Right ventricle myocardium superior (tissue), 1 donor: ENCODE data around the gene CADPS2. TPM values are rescaled to one million over a fixed set of nuclear protein-coding genes. Genes with fewer than 3 reads are reported as not detected.

ENCODE experiments used
- ATAC-seq: fragments of 200-7000 bp; cut with Tn5 transposase; one replicate; pipeline ENCODE4 v1.9.1; 2020; ENCODE audit warnings: mild to moderate bottlenecking; ENCODE audit not compliant: poor library complexity
- DNase-seq: peaks from one replicate; pipeline ENCODE4 v3.0.0-alpha.2; 2020
- intact Hi-C: fragments of 100-400 bp; cut with DNase I; formaldehyde crosslinking; loops from one replicate; pipeline ENCODE4 v1.11.2; 2022
- total RNA-seq: library from RNA; stranded (reverse); fragmentation: NEBNext Ultra II Directional; extraction: Animal tissue kit (Norgen Biotek cat#: 25700); gene quantifications from one replicate; pipeline ENCODE4 v1.2.1, GENCODE V29; 2021
- donor health status: DM: no; HTN: yes; CAD: no; lungs with severe emphysema.

Gene CADPS2
- total RNA-seq, 1 donor from 2014 or later, result 20.3 TPM

- ATAC-seq (no peak), DNase-seq (no peak)
- intact Hi-C loops, result loop anchor here (5.0 kb wide), 1 partner anchor 307 kb away; no protein-coding TSS in a partner anchor
These were observed 357.3 kb downstream of the CADPS2 start for GRCh38 chr7:122528879-122529481.

GRCh38 chr7:122525355-122525754, 360.9 kb downstream of the CADPS2 start:
- no peak for ATAC-seq
- intact Hi-C loops, result loop anchor here (5.0 kb wide), 1 partner anchor 303 kb away; no protein-coding TSS in a partner anchor
- DNase-seq, result no peak

GRCh38 chr7:122521767-122522166, 364.5 kb downstream of the CADPS2 start:
- no peak for DNase-seq
- intact Hi-C loops, result no loop called here
- no peak for ATAC-seq

- intact Hi-C loops, result no loop called here
- ATAC-seq (no peak), DNase-seq (no peak)
These were observed 365.2 kb downstream of the CADPS2 start for GRCh38 chr7:122520971-122521555.

- intact Hi-C loops, result no loop called here
- ATAC-seq (no peak), DNase-seq (no peak)
These were observed 367.8 kb downstream of the CADPS2 start for GRCh38 chr7:122518488-122518887.

GRCh38 chr7:122517576-122517975, 368.7 kb downstream of the CADPS2 start:
- no peak for ATAC-seq
- intact Hi-C loops, result no loop called here
- DNase-seq, result no peak

- intact Hi-C loops, result no loop called here
- ATAC-seq (peak; percentile 34), DNase-seq (no peak)
These were observed 370.9 kb downstream of the CADPS2 start for GRCh38 chr7:122515404-122515803.

- intact Hi-C loops, result no loop called here
- DNase-seq (no peak), ATAC-seq (no peak)
These were observed 375.0 kb downstream of the CADPS2 start for GRCh38 chr7:122511268-122511667.

- intact Hi-C loops, result no loop called here
- ATAC-seq, result no peak
- DNase-seq, result no peak
These were observed 378.7 kb downstream of the CADPS2 start for GRCh38 chr7:122507591-122507990.

- ATAC-seq, result no peak
- intact Hi-C loops, result no loop called here
- DNase-seq, result no peak
These were observed 394.3 kb downstream of the CADPS2 start for GRCh38 chr7:122492007-122492406.

GRCh38 chr7:122488241-122488640, 398.0 kb downstream of the CADPS2 start:
- no peak for DNase-seq
- no peak for ATAC-seq
- intact Hi-C loops, result no loop called here

GRCh38 chr7:122487131-122487530, 399.1 kb downstream of the CADPS2 start:
- intact Hi-C loops, result no loop called here
- ATAC-seq (no peak), DNase-seq (no peak)

GRCh38 chr7:122485856-122486255, 400.4 kb downstream of the CADPS2 start:
- no peak for DNase-seq
- intact Hi-C loops, result no loop called here

GRCh38 chr7:122482212-122482611, 404.0 kb downstream of the CADPS2 start:
- intact Hi-C loops, result no loop called here
- no peak for ATAC-seq
- no peak for DNase-seq

More at GRCh38 chr7:122485856-122486255, 400.4 kb downstream of the CADPS2 start:
- ATAC-seq, result no peak

GRCh38 chr7:122470859-122471258, 415.4 kb downstream of the CADPS2 start:
- no peak for ATAC-seq
- intact Hi-C loops, result no loop called here
- no peak for DNase-seq

GRCh38 chr7:122468945-122469344, 417.3 kb downstream of the CADPS2 start:
- intact Hi-C loops, result no loop called here
- DNase-seq, result no peak
- ATAC-seq, result no peak

GRCh38 chr7:122467661-122468449, 418.4 kb downstream of the CADPS2 start:
- intact Hi-C loops, result no loop called here
- no peak for ATAC-seq

GRCh38 chr7:122465296-122465695, 421.0 kb downstream of the CADPS2 start:
- DNase-seq, result no peak
- intact Hi-C loops, result no loop called here
- ATAC-seq, result no peak

More at GRCh38 chr7:122467661-122468449, 418.4 kb downstream of the CADPS2 start:
- no peak for DNase-seq

GRCh38 chr7:122463631-122464030, 422.6 kb downstream of the CADPS2 start:
- no peak for ATAC-seq
- DNase-seq, result no peak
- intact Hi-C loops, result no loop called here

- intact Hi-C loops, result no loop called here
- ATAC-seq, result no peak
- no peak for DNase-seq
These were observed 425.3 kb downstream of the CADPS2 start for GRCh38 chr7:122460936-122461335.
